GM23338 (cell line): ENCODE results near the gene EIF4A2. TPM values are rescaled to one million over a fixed set of nuclear protein-coding genes. Genes with fewer than 3 reads are reported as not detected.
A peak's percentile ranks its signal among the peaks of the same experiment; 100 is the strongest.

Experiments used
- ATAC-seq: fragments of 200-7000 bp; cut with Tn5 transposase; 3 replicates; pipeline ENCODE4 v1.9.1; 2020
- DNase-seq: peaks from one replicate; pipeline ENCODE4 v3.0.0-alpha.2; 2015; ENCODE audit warnings: low spot score
- H2AFZ ChIP-seq: fragments of 200-600 bp; sonication (generic); 2 replicates; pipeline ENCODE4 v1.8.0; 2016; ENCODE audit warnings: antibody characterized with exemption, mild to moderate bottlenecking, moderate library complexity
- H3F3A ChIP-seq: fragments of 200-600 bp; sonication (generic); replicated peaks from 2 replicates; pipeline ENCODE4 v1.8.0; 2017; ENCODE audit warnings: antibody characterized with exemption, mixed run types, low read depth
- H3K27ac ChIP-seq: fragments of 200-600 bp; sonication (generic); 2 replicates; pipeline ENCODE4 v1.6.1; 2016; ENCODE audit warnings: low read depth
- H3K27me3 ChIP-seq: fragments of 200-600 bp; sonication (generic); 2 replicates; pipeline ENCODE4 v1.8.0; 2016; ENCODE audit warnings: mild to moderate bottlenecking, mixed run types, moderate library complexity; ENCODE audit not compliant: insufficient read depth
- H3K36me3 ChIP-seq: fragments of 200-600 bp; sonication (generic); 2 replicates; pipeline ENCODE4 v1.8.0; 2016; ENCODE audit warnings: mild to moderate bottlenecking; ENCODE audit not compliant: insufficient read depth
- H3K4me1 ChIP-seq: fragments of 200-600 bp; sonication (generic); 2 replicates; pipeline ENCODE4 v1.8.0; 2016; ENCODE audit warnings: mild to moderate bottlenecking, moderate library complexity; ENCODE audit not compliant: insufficient read depth
- H3K4me2 ChIP-seq: fragments of 200-600 bp; sonication (generic); 2 replicates; pipeline ENCODE4 v1.7.1; 2017; ENCODE audit warnings: mixed run types
- H3K4me3 ChIP-seq: fragments of 200-600 bp; sonication (generic); 2 replicates; pipeline ENCODE4 v1.6.1; 2016; ENCODE audit warnings: mixed run types
- H3K79me2 ChIP-seq: fragments of 200-600 bp; sonication (generic); replicated peaks from 2 replicates; pipeline ENCODE4 v1.8.0; 2017; ENCODE audit warnings: mild to moderate bottlenecking; ENCODE audit not compliant: insufficient read depth
- H3K9me2 ChIP-seq: fragments of 200-600 bp; sonication (generic); 2 replicates; pipeline ENCODE4 v1.8.0; 2017; ENCODE audit not compliant: insufficient read depth
- H4K20me1 ChIP-seq: fragments of 200-600 bp; sonication (generic); replicated peaks from 2 replicates; pipeline ENCODE4 v1.8.0; 2017; ENCODE audit warnings: mild to moderate bottlenecking; ENCODE audit not compliant: insufficient read depth
- H3K27ac Mint-ChIP-seq: 2 replicates; pipeline ENCODE4 v1.8.0; 2020; ENCODE audit warnings: inconsistent platforms, mild to moderate bottlenecking, moderate library complexity, mixed read lengths
- H3K27me3 Mint-ChIP-seq: 3 replicates; pipeline ENCODE4 v1.8.0; 2022; ENCODE audit warnings: low read depth, mild to moderate bottlenecking, moderate library complexity, mixed read lengths, inconsistent platforms; ENCODE audit not compliant: insufficient read depth, poor library complexity
- H3K36me3 Mint-ChIP-seq: 3 replicates; pipeline ENCODE4 v1.8.0; 2021; ENCODE audit warnings: low read depth, mild to moderate bottlenecking, inconsistent platforms, moderate library complexity, mixed read lengths
- H3K4me1 Mint-ChIP-seq: 3 replicates; pipeline ENCODE4 v1.8.0; 2020; ENCODE audit warnings: mild to moderate bottlenecking, inconsistent platforms, mixed read lengths
- H3K4me3 Mint-ChIP-seq: 3 replicates; pipeline ENCODE4 v1.8.0; 2021; ENCODE audit warnings: moderate library complexity, mild to moderate bottlenecking, inconsistent platforms, mixed read lengths
- H3K9me3 Mint-ChIP-seq: 3 replicates; pipeline ENCODE4 v1.8.0; 2020; ENCODE audit warnings: moderate library complexity, mild to moderate bottlenecking, inconsistent platforms, mixed read lengths
- CREB1 ChIP-seq: fragments of 250-450 bp; sonication (Bioruptor Pico); IDR thresholded peaks from 2 replicates; pipeline ENCODE4 v1.5.0; 2020; ENCODE audit warnings: low read depth, mild to moderate bottlenecking, moderate library complexity
- EZH2phosphoT487 ChIP-seq: fragments of 200-600 bp; sonication (generic); IDR thresholded peaks from one replicate; pipeline ENCODE4 v1.8.1; 2018; ENCODE audit warnings: antibody characterized with exemption; ENCODE audit not compliant: unreplicated experiment
- JUNB ChIP-seq: IDR thresholded peaks from one replicate; pipeline ENCODE4 v1.6.1; 2016; ENCODE audit warnings: antibody characterized with exemption; ENCODE audit not compliant: unreplicated experiment
- POLR2AphosphoS5 ChIP-seq: IDR thresholded peaks from 2 replicates; pipeline ENCODE4 v1.6.1; 2016; ENCODE audit warnings: antibody characterized with exemption, low read depth
- STAT1 ChIP-seq: IDR thresholded peaks from one replicate; pipeline ENCODE4 v1.6.1; 2016; ENCODE audit warnings: antibody characterized with exemption; ENCODE audit not compliant: unreplicated experiment
- ZNF114 ChIP-seq: fragments of 250-450 bp; sonication (Bioruptor Pico); IDR thresholded peaks from 2 replicates; pipeline ENCODE4 v1.5.0; 2020; ENCODE audit warnings: mild to moderate bottlenecking, moderate library complexity
- ZNF331 ChIP-seq: fragments of 250-450 bp; sonication (Bioruptor Pico); IDR thresholded peaks from 2 replicates; pipeline ENCODE4 v1.5.0; 2020; ENCODE audit warnings: low read depth, mild to moderate bottlenecking, moderate library complexity
- polyA plus RNA-seq: library from polyadenylated mRNA; unstranded; fragments of >200 nt; fragmentation: Nextera tagmentation; extraction: Ambion mirVana; gene quantifications from 2 replicates; pipeline ENCODE4 v1.2.1, GENCODE V29; 2016
- total RNA-seq: library from RNA; depleted of rRNA; stranded (reverse); fragments of >200 nt; shearing (Covaris generic); gene quantifications from 2 replicates; pipeline ENCODE4 v1.2.3, GENCODE V29; 2014
- TF ChIP-seq, protein P1 (sequence below), 2 experiments: fragments of 200-600 bp in 1 of 2; sonication (generic) in 1 of 2; conservative IDR thresholded peaks; 2 replicates each; pipeline versions ENCODE4 v1.5.1 to v1.6.1; 2016 to 2017; ENCODE audit warnings: antibody characterized with exemption in 2 of 2, low read depth in 2 of 2, mild to moderate bottlenecking in 2 of 2, moderate library complexity in 1 of 2
- TF ChIP-seq, protein P2 (sequence below): IDR thresholded peaks from one replicate; pipeline ENCODE4 v1.6.1; 2018; ENCODE audit warnings: antibody characterized with exemption; ENCODE audit not compliant: unreplicated experiment
- TF ChIP-seq, protein P3 (sequence below): fragments of 250-450 bp; sonication (Bioruptor Pico); IDR thresholded peaks from 2 replicates; pipeline ENCODE4 v1.5.0; 2020; ENCODE audit warnings: mild to moderate bottlenecking, moderate library complexity
- TF ChIP-seq, protein P4 (sequence below): IDR thresholded peaks from 2 replicates; pipeline ENCODE4 v1.6.1; 2016; ENCODE audit warnings: antibody characterized with exemption

The EIF4A2 gene
- total and polyA plus RNA-seq, 2 experiments from 2014 or later, result 386 to 666 TPM

GRCh38 chr3:186825872-186826409 lies 42.6 kb downstream of the EIF4A2 start:
- Histone ChIP-seq H4K20me1 (peaks cover 5% of the 10 kb centered on the region), H3K9me2 (no peaks in the 10 kb centered on the region), H3K79me2 (no peaks in the 10 kb centered on the region), H3K36me3 (no peaks in the 10 kb centered on the region), H3F3A (peaks cover 5% of the 10 kb centered on the region; the same call in 1 of the 2 replicates), H3K4me1 (peaks cover 21% of the 10 kb centered on the region), H3K27ac (no peak overlapping the region), H2AFZ (no peak overlapping the region), H3K27me3 (peaks cover 61% of the 10 kb centered on the region), H3K4me3 (peak overlapping the region; percentile 64), H3K4me2 (peak overlapping the region; percentile 92)
- TF ChIP-seq, protein P1, sequence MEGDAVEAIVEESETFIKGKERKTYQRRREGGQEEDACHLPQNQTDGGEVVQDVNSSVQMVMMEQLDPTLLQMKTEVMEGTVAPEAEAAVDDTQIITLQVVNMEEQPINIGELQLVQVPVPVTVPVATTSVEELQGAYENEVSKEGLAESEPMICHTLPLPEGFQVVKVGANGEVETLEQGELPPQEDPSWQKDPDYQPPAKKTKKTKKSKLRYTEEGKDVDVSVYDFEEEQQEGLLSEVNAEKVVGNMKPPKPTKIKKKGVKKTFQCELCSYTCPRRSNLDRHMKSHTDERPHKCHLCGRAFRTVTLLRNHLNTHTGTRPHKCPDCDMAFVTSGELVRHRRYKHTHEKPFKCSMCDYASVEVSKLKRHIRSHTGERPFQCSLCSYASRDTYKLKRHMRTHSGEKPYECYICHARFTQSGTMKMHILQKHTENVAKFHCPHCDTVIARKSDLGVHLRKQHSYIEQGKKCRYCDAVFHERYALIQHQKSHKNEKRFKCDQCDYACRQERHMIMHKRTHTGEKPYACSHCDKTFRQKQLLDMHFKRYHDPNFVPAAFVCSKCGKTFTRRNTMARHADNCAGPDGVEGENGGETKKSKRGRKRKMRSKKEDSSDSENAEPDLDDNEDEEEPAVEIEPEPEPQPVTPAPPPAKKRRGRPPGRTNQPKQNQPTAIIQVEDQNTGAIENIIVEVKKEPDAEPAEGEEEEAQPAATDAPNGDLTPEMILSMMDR (conservative IDR thresholded peaks at IDR 0.05; ENCODE audit: low read depth in 2 of 2), result no peak
- TF ChIP-seq, protein P2, sequence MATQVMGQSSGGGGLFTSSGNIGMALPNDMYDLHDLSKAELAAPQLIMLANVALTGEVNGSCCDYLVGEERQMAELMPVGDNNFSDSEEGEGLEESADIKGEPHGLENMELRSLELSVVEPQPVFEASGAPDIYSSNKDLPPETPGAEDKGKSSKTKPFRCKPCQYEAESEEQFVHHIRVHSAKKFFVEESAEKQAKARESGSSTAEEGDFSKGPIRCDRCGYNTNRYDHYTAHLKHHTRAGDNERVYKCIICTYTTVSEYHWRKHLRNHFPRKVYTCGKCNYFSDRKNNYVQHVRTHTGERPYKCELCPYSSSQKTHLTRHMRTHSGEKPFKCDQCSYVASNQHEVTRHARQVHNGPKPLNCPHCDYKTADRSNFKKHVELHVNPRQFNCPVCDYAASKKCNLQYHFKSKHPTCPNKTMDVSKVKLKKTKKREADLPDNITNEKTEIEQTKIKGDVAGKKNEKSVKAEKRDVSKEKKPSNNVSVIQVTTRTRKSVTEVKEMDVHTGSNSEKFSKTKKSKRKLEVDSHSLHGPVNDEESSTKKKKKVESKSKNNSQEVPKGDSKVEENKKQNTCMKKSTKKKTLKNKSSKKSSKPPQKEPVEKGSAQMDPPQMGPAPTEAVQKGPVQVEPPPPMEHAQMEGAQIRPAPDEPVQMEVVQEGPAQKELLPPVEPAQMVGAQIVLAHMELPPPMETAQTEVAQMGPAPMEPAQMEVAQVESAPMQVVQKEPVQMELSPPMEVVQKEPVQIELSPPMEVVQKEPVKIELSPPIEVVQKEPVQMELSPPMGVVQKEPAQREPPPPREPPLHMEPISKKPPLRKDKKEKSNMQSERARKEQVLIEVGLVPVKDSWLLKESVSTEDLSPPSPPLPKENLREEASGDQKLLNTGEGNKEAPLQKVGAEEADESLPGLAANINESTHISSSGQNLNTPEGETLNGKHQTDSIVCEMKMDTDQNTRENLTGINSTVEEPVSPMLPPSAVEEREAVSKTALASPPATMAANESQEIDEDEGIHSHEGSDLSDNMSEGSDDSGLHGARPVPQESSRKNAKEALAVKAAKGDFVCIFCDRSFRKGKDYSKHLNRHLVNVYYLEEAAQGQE, result no peak
- TF ChIP-seq CREB1, result no peak
- TF ChIP-seq STAT1, result no peak
- no peak for TF ChIP-seq POLR2AphosphoS5
- TF ChIP-seq, protein P3, sequence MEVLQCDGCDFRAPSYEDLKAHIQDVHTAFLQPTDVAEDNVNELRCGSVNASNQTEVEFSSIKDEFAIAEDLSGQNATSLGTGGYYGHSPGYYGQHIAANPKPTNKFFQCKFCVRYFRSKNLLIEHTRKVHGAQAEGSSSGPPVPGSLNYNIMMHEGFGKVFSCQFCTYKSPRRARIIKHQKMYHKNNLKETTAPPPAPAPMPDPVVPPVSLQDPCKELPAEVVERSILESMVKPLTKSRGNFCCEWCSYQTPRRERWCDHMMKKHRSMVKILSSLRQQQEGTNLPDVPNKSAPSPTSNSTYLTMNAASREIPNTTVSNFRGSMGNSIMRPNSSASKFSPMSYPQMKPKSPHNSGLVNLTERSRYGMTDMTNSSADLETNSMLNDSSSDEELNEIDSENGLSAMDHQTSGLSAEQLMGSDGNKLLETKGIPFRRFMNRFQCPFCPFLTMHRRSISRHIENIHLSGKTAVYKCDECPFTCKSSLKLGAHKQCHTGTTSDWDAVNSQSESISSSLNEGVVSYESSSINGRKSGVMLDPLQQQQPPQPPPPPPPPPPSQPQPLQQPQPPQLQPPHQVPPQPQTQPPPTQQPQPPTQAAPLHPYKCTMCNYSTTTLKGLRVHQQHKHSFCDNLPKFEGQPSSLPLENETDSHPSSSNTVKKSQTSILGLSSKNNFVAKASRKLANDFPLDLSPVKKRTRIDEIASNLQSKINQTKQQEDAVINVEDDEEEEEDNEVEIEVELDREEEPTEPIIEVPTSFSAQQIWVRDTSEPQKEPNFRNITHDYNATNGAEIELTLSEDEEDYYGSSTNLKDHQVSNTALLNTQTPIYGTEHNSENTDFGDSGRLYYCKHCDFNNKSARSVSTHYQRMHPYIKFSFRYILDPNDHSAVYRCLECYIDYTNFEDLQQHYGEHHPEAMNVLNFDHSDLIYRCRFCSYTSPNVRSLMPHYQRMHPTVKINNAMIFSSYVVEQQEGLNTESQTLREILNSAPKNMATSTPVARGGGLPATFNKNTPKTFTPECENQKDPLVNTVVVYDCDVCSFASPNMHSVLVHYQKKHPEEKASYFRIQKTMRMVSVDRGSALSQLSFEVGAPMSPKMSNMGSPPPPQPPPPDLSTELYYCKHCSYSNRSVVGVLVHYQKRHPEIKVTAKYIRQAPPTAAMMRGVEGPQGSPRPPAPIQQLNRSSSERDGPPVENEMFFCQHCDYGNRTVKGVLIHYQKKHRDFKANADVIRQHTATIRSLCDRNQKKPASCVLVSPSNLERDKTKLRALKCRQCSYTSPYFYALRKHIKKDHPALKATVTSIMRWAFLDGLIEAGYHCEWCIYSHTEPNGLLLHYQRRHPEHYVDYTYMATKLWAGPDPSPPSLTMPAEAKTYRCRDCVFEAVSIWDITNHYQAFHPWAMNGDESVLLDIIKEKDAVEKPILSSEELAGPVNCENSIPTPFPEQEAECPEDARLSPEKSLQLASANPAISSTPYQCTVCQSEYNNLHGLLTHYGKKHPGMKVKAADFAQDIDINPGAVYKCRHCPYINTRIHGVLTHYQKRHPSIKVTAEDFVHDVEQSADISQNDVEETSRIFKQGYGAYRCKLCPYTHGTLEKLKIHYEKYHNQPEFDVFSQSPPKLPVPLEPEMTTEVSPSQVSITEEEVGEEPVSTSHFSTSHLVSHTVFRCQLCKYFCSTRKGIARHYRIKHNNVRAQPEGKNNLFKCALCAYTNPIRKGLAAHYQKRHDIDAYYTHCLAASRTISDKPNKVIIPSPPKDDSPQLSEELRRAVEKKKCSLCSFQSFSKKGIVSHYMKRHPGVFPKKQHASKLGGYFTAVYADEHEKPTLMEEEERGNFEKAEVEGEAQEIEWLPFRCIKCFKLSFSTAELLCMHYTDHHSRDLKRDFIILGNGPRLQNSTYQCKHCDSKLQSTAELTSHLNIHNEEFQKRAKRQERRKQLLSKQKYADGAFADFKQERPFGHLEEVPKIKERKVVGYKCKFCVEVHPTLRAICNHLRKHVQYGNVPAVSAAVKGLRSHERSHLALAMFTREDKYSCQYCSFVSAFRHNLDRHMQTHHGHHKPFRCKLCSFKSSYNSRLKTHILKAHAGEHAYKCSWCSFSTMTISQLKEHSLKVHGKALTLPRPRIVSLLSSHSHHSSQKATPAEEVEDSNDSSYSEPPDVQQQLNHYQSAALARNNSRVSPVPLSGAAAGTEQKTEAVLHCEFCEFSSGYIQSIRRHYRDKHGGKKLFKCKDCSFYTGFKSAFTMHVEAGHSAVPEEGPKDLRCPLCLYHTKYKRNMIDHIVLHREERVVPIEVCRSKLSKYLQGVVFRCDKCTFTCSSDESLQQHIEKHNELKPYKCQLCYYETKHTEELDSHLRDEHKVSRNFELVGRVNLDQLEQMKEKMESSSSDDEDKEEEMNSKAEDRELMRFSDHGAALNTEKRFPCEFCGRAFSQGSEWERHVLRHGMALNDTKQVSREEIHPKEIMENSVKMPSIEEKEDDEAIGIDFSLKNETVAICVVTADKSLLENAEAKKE (CRISPR knock-in tag), result no peak
- no peak for TF ChIP-seq ZNF331
- no peak for TF ChIP-seq EZH2phosphoT487
- no peak for TF ChIP-seq JUNB
- TF ChIP-seq, protein P4, sequence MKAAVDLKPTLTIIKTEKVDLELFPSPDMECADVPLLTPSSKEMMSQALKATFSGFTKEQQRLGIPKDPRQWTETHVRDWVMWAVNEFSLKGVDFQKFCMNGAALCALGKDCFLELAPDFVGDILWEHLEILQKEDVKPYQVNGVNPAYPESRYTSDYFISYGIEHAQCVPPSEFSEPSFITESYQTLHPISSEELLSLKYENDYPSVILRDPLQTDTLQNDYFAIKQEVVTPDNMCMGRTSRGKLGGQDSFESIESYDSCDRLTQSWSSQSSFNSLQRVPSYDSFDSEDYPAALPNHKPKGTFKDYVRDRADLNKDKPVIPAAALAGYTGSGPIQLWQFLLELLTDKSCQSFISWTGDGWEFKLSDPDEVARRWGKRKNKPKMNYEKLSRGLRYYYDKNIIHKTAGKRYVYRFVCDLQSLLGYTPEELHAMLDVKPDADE, result no peak
- TF ChIP-seq ZNF114 (CRISPR knock-in tag), result no peak
- no peaks in the 10 kb centered on the region for H3K9me3 Mint-ChIP-seq
- peak overlapping the region; percentile 77 for H3K4me3 Mint-ChIP-seq
- ATAC-seq (peak; percentile 6), DNase-seq (no peak)
- H3K36me3 Mint-ChIP-seq, result no peaks in the 10 kb centered on the region
- peaks cover 32% of the 10 kb centered on the region for H3K27me3 Mint-ChIP-seq
- no peak overlapping the region for H3K27ac Mint-ChIP-seq
- H3K4me1 Mint-ChIP-seq, result peaks cover 28% of the 10 kb centered on the region
